Measurements from ENCODE around the gene RSPH3. TPM values are rescaled to one million over a fixed set of nuclear protein-coding genes. Genes with fewer than 3 reads are reported as not detected.
A peak's percentile ranks its signal among the peaks of the same experiment; 100 is the strongest.

The RSPH3 gene
- total and polyA plus RNA-seq, 2 of the 13 experiments (the other 11 are each of a cell fraction or from before 2014, with no cell fraction given) = 1.3 to 3.5 TPM

DNA sequence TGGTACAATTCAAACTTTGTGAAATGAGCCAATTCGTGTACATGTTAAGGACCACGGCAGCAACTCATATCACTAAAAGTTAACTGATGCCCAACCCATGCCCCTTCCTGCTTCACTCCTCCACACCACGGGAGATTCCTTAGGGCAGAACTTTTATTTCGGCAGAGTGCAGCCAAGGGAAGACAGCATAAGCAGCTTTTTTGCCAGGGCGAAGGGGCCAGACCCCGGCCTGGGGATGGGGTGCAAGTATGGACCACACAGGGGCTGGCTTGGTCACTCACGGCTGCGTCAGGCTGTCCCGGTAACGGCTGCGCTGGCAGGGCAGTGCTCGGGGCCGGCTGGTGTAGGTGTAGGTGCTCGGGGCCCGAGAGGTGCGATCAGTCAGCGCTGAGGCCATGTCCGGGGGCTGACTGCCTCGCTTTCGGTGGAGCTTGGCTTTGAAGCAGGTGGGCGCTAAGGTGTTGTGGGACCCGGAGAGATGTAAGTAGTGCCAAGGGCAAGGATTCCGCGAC is 792 bp downstream of the RSPH3 start (continued):
- no peak for TF ChIP-seq KMT2A (CRISPR knock-in tag; IDR thresholded peaks at IDR 0.05)
- no peak for TF ChIP-seq HOXA3 (CRISPR knock-in tag; IDR thresholded peaks at IDR 0.05)
- TF ChIP-seq AHR (CRISPR knock-in tag; IDR thresholded peaks at IDR 0.05) = no peak
- TF ChIP-seq ARID2 (CRISPR knock-in tag; IDR thresholded peaks at IDR 0.05; ENCODE audit: borderline replicate concordance) = no peak
- TF ChIP-seq ZNF619 (CRISPR knock-in tag; IDR thresholded peaks at IDR 0.05) = no peak
- no peak for TF ChIP-seq GATA4 (IDR thresholded peaks at IDR 0.05; ENCODE audit: borderline replicate concordance, low read depth)
- TF ChIP-seq ZNF891 (CRISPR knock-in tag; IDR thresholded peaks at IDR 0.05) = no peak
- TF ChIP-seq, protein P1, sequence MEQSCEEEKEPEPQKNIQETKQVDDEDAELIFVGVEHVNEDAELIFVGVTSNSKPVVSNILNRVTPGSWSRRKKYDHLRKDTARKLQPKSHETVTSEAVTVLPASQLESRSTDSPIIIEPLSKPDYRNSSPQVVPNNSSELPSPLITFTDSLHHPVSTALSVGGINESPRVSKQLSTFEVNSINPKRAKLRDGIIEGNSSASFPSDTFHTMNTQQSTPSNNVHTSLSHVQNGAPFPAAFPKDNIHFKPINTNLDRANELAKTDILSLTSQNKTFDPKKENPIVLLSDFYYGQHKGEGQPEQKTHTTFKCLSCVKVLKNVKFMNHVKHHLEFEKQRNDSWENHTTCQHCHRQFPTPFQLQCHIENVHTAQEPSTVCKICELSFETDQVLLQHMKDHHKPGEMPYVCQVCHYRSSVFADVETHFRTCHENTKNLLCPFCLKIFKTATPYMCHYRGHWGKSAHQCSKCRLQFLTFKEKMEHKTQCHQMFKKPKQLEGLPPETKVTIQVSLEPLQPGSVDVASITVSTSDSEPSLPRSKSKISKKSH (CRISPR knock-in tag; IDR thresholded peaks at IDR 0.05; ENCODE audit: borderline replicate concordance) = no peak
- 0 out of 2 replicates have a peak, but pooled peaks have one; percentile 33 for TF ChIP-seq CHCHD3 (CRISPR knock-in tag; IDR thresholded peaks at IDR 0.05)
- 0 out of 2 replicates have a peak, but pooled peaks have one; percentile 43 for TF ChIP-seq ZNF720 (CRISPR knock-in tag; IDR thresholded peaks at IDR 0.05)
- TF ChIP-seq, protein P2, sequence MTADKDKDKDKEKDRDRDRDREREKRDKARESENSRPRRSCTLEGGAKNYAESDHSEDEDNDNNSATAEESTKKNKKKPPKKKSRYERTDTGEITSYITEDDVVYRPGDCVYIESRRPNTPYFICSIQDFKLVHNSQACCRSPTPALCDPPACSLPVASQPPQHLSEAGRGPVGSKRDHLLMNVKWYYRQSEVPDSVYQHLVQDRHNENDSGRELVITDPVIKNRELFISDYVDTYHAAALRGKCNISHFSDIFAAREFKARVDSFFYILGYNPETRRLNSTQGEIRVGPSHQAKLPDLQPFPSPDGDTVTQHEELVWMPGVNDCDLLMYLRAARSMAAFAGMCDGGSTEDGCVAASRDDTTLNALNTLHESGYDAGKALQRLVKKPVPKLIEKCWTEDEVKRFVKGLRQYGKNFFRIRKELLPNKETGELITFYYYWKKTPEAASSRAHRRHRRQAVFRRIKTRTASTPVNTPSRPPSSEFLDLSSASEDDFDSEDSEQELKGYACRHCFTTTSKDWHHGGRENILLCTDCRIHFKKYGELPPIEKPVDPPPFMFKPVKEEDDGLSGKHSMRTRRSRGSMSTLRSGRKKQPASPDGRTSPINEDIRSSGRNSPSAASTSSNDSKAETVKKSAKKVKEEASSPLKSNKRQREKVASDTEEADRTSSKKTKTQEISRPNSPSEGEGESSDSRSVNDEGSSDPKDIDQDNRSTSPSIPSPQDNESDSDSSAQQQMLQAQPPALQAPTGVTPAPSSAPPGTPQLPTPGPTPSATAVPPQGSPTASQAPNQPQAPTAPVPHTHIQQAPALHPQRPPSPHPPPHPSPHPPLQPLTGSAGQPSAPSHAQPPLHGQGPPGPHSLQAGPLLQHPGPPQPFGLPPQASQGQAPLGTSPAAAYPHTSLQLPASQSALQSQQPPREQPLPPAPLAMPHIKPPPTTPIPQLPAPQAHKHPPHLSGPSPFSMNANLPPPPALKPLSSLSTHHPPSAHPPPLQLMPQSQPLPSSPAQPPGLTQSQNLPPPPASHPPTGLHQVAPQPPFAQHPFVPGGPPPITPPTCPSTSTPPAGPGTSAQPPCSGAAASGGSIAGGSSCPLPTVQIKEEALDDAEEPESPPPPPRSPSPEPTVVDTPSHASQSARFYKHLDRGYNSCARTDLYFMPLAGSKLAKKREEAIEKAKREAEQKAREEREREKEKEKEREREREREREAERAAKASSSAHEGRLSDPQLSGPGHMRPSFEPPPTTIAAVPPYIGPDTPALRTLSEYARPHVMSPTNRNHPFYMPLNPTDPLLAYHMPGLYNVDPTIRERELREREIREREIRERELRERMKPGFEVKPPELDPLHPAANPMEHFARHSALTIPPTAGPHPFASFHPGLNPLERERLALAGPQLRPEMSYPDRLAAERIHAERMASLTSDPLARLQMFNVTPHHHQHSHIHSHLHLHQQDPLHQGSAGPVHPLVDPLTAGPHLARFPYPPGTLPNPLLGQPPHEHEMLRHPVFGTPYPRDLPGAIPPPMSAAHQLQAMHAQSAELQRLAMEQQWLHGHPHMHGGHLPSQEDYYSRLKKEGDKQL (CRISPR knock-in tag; IDR thresholded peaks at IDR 0.05; ENCODE audit: low read depth) = no peak
- 0 out of 2 replicates have a peak, but pooled peaks have one; percentile 66 for TF ChIP-seq ZNF550 (CRISPR knock-in tag; IDR thresholded peaks at IDR 0.05; ENCODE audit: borderline replicate concordance)
- TF ChIP-seq ESRRA (CRISPR knock-in tag; IDR thresholded peaks at IDR 0.05; ENCODE audit: low read depth) = no peak
- no peak for TF ChIP-seq TBX2 (CRISPR knock-in tag; IDR thresholded peaks at IDR 0.05; ENCODE audit: borderline replicate concordance)
- TF ChIP-seq MEIS1 (CRISPR knock-in tag; IDR thresholded peaks at IDR 0.05; ENCODE audit: borderline replicate concordance) = no peak
- TF ChIP-seq, protein P3, sequence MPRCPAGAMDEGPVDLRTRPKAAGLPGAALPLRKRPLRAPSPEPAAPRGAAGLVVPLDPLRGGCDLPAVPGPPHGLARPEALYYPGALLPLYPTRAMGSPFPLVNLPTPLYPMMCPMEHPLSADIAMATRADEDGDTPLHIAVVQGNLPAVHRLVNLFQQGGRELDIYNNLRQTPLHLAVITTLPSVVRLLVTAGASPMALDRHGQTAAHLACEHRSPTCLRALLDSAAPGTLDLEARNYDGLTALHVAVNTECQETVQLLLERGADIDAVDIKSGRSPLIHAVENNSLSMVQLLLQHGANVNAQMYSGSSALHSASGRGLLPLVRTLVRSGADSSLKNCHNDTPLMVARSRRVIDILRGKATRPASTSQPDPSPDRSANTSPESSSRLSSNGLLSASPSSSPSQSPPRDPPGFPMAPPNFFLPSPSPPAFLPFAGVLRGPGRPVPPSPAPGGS (CRISPR knock-in tag; IDR thresholded peaks at IDR 0.05) = 0 out of 2 replicates have a peak, but pooled peaks have one; percentile 8
- TF ChIP-seq, protein P4, sequence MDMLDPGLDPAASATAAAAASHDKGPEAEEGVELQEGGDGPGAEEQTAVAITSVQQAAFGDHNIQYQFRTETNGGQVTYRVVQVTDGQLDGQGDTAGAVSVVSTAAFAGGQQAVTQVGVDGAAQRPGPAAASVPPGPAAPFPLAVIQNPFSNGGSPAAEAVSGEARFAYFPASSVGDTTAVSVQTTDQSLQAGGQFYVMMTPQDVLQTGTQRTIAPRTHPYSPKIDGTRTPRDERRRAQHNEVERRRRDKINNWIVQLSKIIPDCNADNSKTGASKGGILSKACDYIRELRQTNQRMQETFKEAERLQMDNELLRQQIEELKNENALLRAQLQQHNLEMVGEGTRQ (IDR thresholded peaks at IDR 0.05; ENCODE audit: low read depth, low read length) = no peak
- TF ChIP-seq, protein P4 (CRISPR knock-in tag; IDR thresholded peaks at IDR 0.05; ENCODE audit: borderline replicate concordance) = no peak
- peak; percentile 13; the same call in 1 of the 2 replicates for TF ChIP-seq ZNF431 (CRISPR knock-in tag; IDR thresholded peaks at IDR 0.05; ENCODE audit: borderline replicate concordance, low read depth)
- TF ChIP-seq IRF2 (CRISPR knock-in tag; IDR thresholded peaks at IDR 0.05) = no peak
